B cell (primary cell): ENCODE measurements around the gene ST6GALNAC2. TPM values are rescaled to one million over a fixed set of nuclear protein-coding genes. Genes with fewer than 3 reads are reported as not detected.

Source experiments
- ATAC-seq: fragments of 200-7000 bp; cut with Tn5 transposase; one replicate; pipeline ENCODE4 v1.10.0; 2021; ENCODE audit warnings: low read depth, mild to moderate bottlenecking, moderate number of reproducible peaks, moderate library complexity
- CTCF ChIA-PET: fragments of 350-600 bp; sonication (Branson Sonifier 250); formaldehyde crosslinking; loops from one replicate; lab custom pipeline; 2021; ENCODE audit warnings: antibody characterized with exemption, inconsistent platforms; lab: Charles Lee
- POLR2A ChIA-PET: fragments of 350-600 bp; sonication (Branson Sonifier 250); formaldehyde crosslinking; loops from one replicate; lab custom pipeline; 2021; ENCODE audit warnings: antibody characterized with exemption; lab: Charles Lee
- DNase-seq: peaks from one replicate; pipeline ENCODE4 v3.0.0; 2013
- H2AFZ ChIP-seq: 2 replicates; pipeline ENCODE4 v1.6.1; 2012; ENCODE audit warnings: mild to moderate bottlenecking, low read depth, low read length; ENCODE audit not compliant: insufficient read depth, poor library complexity, severe bottlenecking
- H3K27ac ChIP-seq, 2 donors: 1 replicate in 1 of 2; 2 replicates in 1 of 2; pipeline ENCODE4 v1.5.1; 2012 to 2013; ENCODE audit warnings: low read length in 2 of 2, mild to moderate bottlenecking in 2 of 2, moderate library complexity in 1 of 2
- H3K27me3 ChIP-seq, 4 experiments: fragments of 200-600 bp in 1 of 4; sonication (generic) in 1 of 4; replicated peaks in 1 of 4; 1 replicate in 2 of 4; 2 replicates in 2 of 4; pipeline versions ENCODE4 v1.6.1 to v1.7.0; 2013 to 2016; ENCODE audit warnings: low read length in 3 of 4, mild to moderate bottlenecking in 2 of 4, mixed read lengths in 1 of 4, moderate library complexity in 1 of 4; ENCODE audit not compliant: insufficient read depth in 4 of 4, control insufficient read depth in 3 of 4; ENCODE audit errors: control extremely low read depth in 1 of 4
- H3K36me3 ChIP-seq, 2 experiments: replicated peaks in 1 of 2; 1 replicate in 1 of 2; 2 replicates in 1 of 2; pipeline versions ENCODE4 v1.6.1 to v1.7.1; 2013; ENCODE audit warnings: low read length in 1 of 2; ENCODE audit not compliant: insufficient read depth in 2 of 2, control insufficient read depth in 1 of 2; ENCODE audit errors: control extremely low read depth in 1 of 2, extremely low read depth in 1 of 2
- H3K4me1 ChIP-seq, 2 donors: fragments of 200-600 bp in 1 of 2; sonication (generic) in 1 of 2; 1 replicate in 1 of 2; 2 replicates in 1 of 2; pipeline versions ENCODE4 v1.5.1 to v1.6.1; 2013 to 2017; ENCODE audit warnings: low read length in 2 of 2; ENCODE audit not compliant: control insufficient read depth in 2 of 2, insufficient read depth in 2 of 2
- H3K4me2 ChIP-seq: replicated peaks from 2 replicates; pipeline ENCODE3; 2012; ENCODE audit warnings: mild to moderate bottlenecking, low read depth, low read length; ENCODE audit not compliant: poor library complexity, severe bottlenecking
- H3K4me3 ChIP-seq, 5 experiments: fragments of 200-600 bp in 1 of 5; sonication (generic) in 1 of 5; 1 replicate in 3 of 5; 2 replicates in 2 of 5; pipeline versions ENCODE4 v1.5.1 to v1.7.0; 2011 to 2016; ENCODE audit warnings: low read length in 4 of 5, mild to moderate bottlenecking in 4 of 5, low read depth in 2 of 5, control low read depth in 1 of 5, moderate library complexity in 1 of 5; ENCODE audit not compliant: insufficient read depth in 1 of 5; ENCODE audit errors: control extremely low read depth in 1 of 5, extremely low read depth in 1 of 5
- H3K79me2 ChIP-seq: fragments of 200-600 bp; sonication (generic); one replicate; pipeline ENCODE4 v1.6.0; 2016; ENCODE audit warnings: low read length; ENCODE audit not compliant: control insufficient read depth, insufficient read depth
- H3K9ac ChIP-seq: fragments of 200-600 bp; sonication (generic); 2 replicates; pipeline ENCODE4 v1.6.1; 2017; ENCODE audit warnings: mild to moderate bottlenecking, low read length, moderate library complexity
- H3K9me3 ChIP-seq, 3 donors: one replicate each; pipeline versions ENCODE4 v1.6.1 to v1.7.1; 2013; ENCODE audit warnings: low read length in 2 of 3; ENCODE audit not compliant: control insufficient read depth in 2 of 3, insufficient read depth in 1 of 3; ENCODE audit errors: control extremely low read depth in 1 of 3
- H4K20me1 ChIP-seq: 2 replicates; pipeline ENCODE4 v1.6.0; 2012; ENCODE audit warnings: mild to moderate bottlenecking, low read length; ENCODE audit not compliant: insufficient read depth, control insufficient read depth, poor library complexity, severe bottlenecking
- H3K27ac Mint-ChIP-seq: one replicate; pipeline ENCODE4 v1.8.0; 2021; ENCODE audit warnings: mixed read lengths
- H3K27me3 Mint-ChIP-seq: one replicate; pipeline ENCODE4 v1.8.0; 2021; ENCODE audit warnings: mixed read lengths
- H3K4me1 Mint-ChIP-seq: one replicate; pipeline ENCODE4 v1.8.0; 2021; ENCODE audit warnings: mixed read lengths
- H3K4me3 Mint-ChIP-seq: one replicate; pipeline ENCODE4 v1.8.0; 2021; ENCODE audit warnings: mixed read lengths
- H3K9me3 Mint-ChIP-seq: one replicate; pipeline ENCODE4 v1.8.0; 2022; ENCODE audit warnings: mixed read lengths; ENCODE audit not compliant: insufficient read depth
- EZH2 ChIP-seq: IDR thresholded peaks from 2 replicates; pipeline ENCODE4 v1.6.1; 2012; ENCODE audit warnings: borderline replicate concordance, low read depth, mild to moderate bottlenecking, moderate library complexity, low read length; ENCODE audit not compliant: insufficient read depth, poor library complexity, severe bottlenecking
- WGBS: methylation state at CpG from one replicate; pipeline ENCODE4 v1.1.5; 2013; ENCODE audit warnings: missing lambda C conversion rate; ENCODE audit not compliant: insufficient coverage; 5-methylcytosine and 5-hydroxymethylcytosine counted together
- intact Hi-C: fragments of 100-400 bp; cut with micrococcal nuclease; formaldehyde crosslinking; loops from one replicate; pipeline ENCODE4 v1.10.0; 2022
- polyA plus RNA-seq: library from polyadenylated mRNA; depleted of rRNA; stranded (reverse); fragments of >200 nt; gene quantifications from 2 replicates; pipeline ENCODE4 v1.2.3, GENCODE V29; 2012
- total RNA-seq, 2 donors: library from RNA; stranded (reverse); fragments of 120-200 nt in 1 of 2; gene quantifications; 1 replicate in 1 of 2; 2 replicates in 1 of 2; pipeline versions ENCODE4 v1.2.3 to v1.2.4, GENCODE V29; 2013 to 2022
- TF ChIP-seq, protein P1 (sequence below): fragments of 200-600 bp; IDR thresholded peaks from one replicate; pipeline ENCODE4 v1.8.0; 2022; ENCODE audit warnings: antibody characterized with exemption, mild to moderate bottlenecking

Gene ST6GALNAC2
- total and polyA plus RNA-seq, 2 donors (not counting 1 experiment from before 2014, with no cell fraction given) = 0.58 to 2.7 TPM

DNA sequence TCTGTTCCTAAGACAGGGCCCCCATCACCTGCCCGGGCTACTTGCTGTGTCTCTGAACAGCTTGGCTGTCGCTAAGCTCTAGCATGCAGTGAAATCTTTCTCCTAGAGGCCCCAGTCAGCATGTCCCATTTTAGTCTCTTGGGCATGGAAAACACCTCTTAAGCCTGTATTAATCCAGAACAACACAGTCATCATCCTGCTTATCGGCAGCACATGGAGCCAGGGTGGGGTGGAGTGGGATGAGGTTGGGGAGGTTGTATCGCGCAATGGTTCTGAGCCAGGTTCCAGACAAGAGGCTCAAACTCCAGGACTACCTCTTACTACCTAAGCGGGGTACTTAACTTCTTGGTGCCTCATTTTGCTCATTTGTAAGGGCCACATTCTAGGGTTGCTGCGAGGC, 7.8 kb downstream of the ST6GALNAC2 start:
- Histone ChIP-seq H3K4me2 (no peak overlapping the region), H2AFZ (no peak overlapping the region), H3K79me2 (no peaks in the 10 kb centered on the region), H3K9ac (no peak overlapping the region), H3K36me3 (no peaks in the 10 kb centered on the region), H3K9me3 (no peaks in the 10 kb centered on the region), H4K20me1 (no peaks in the 10 kb centered on the region), H3K27me3 (no peaks in the 10 kb centered on the region), H3K4me1 (no peaks in the 10 kb centered on the region), H3K4me3 (no peak overlapping the region), H3K27ac (no peak overlapping the region)
- WGBS = 97% methylated on average over 4 of the region's 7 CpGs
- H3K27ac Mint-ChIP-seq = no peak overlapping the region
- CTCF ChIA-PET = interaction anchor here (0.6 to 1.2 kb wide), 3 partner anchors 19 to 55 kb away, joined by 3 to 5 read pairs (median 4); no protein-coding TSS in a partner anchor
- H3K9me3 Mint-ChIP-seq = no peaks in the 10 kb centered on the region
- TF ChIP-seq EZH2 = no peak
- TF ChIP-seq, protein P1, sequence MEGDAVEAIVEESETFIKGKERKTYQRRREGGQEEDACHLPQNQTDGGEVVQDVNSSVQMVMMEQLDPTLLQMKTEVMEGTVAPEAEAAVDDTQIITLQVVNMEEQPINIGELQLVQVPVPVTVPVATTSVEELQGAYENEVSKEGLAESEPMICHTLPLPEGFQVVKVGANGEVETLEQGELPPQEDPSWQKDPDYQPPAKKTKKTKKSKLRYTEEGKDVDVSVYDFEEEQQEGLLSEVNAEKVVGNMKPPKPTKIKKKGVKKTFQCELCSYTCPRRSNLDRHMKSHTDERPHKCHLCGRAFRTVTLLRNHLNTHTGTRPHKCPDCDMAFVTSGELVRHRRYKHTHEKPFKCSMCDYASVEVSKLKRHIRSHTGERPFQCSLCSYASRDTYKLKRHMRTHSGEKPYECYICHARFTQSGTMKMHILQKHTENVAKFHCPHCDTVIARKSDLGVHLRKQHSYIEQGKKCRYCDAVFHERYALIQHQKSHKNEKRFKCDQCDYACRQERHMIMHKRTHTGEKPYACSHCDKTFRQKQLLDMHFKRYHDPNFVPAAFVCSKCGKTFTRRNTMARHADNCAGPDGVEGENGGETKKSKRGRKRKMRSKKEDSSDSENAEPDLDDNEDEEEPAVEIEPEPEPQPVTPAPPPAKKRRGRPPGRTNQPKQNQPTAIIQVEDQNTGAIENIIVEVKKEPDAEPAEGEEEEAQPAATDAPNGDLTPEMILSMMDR = no peak
- intact Hi-C loops = no loop called here
- POLR2A ChIA-PET = no interaction called here
- DNase-seq (no peak), ATAC-seq (no peak)
- peaks cover 4% of the 10 kb centered on the region for H3K27me3 Mint-ChIP-seq
- no peak overlapping the region for H3K4me3 Mint-ChIP-seq
- H3K4me1 Mint-ChIP-seq = no peaks in the 10 kb centered on the region

DNA sequence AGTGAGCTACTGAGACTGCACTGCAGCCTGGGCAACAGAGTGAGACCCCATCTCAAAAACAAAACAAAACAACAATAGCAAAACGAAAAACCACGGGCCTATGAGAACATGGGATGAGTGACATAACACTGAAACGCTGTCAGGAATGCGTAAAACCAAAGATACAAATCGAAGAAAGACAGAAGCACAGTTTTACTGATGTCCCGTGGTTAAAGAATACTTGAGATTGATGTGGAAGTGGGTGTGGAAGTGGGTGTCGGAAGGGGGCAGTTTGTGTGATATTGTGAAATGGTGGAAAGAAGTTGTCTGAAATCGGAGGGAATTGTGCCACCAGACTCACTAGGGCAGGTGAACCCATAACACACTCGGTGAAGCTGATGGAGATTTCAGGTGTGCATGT, 9.5 kb downstream of the ST6GALNAC2 start:
- Histone ChIP-seq H3K9me3 (no peaks in the 10 kb centered on the region), H3K79me2 (no peaks in the 10 kb centered on the region), H3K4me3 (no peak overlapping the region), H3K27ac (no peak overlapping the region), H3K4me1 (no peaks in the 10 kb centered on the region), H3K36me3 (no peaks in the 10 kb centered on the region), H2AFZ (no peak overlapping the region), H3K4me2 (no peak overlapping the region), H3K27me3 (no peaks in the 10 kb centered on the region), H3K9ac (no peak overlapping the region), H4K20me1 (no peaks in the 10 kb centered on the region)
- Mint-ChIP-seq H3K9me3 (no peaks in the 10 kb centered on the region), H3K27me3 (no peaks in the 10 kb centered on the region), H3K4me1 (no peaks in the 10 kb centered on the region), H3K4me3 (no peak overlapping the region), H3K27ac (no peak overlapping the region)
- ATAC-seq (no peak), DNase-seq (no peak)
- WGBS = 92% methylated on average over 8 of the region's 9 CpGs
- intact Hi-C loops = no loop called here
- POLR2A ChIA-PET = no interaction called here
- CTCF ChIA-PET = no interaction called here
- TF ChIP-seq, protein P1 = no peak
- TF ChIP-seq EZH2 = no peak
